GM12801 (cell line): ENCODE measurements around the gene ZNF516.

ENCODE experiments used
- CTCF ChIP-seq: IDR thresholded peaks from one replicate; pipeline ENCODE4 v1.5.1; 2011; ENCODE audit warnings: control low read depth; ENCODE audit not compliant: insufficient read length; ENCODE audit errors: extremely low read depth

The ZNF516 gene

GRCh38 chr18:76359909-76360308 is 135.1 kb downstream of the ZNF516 start:
- TF ChIP-seq CTCF: no peak

GRCh38 chr18:76358774-76359173 is 136.3 kb downstream of the ZNF516 start:
- TF ChIP-seq CTCF: no peak

GRCh38 chr18:76357585-76358260 is 137.3 kb downstream of the ZNF516 start:
- no peak for TF ChIP-seq CTCF

- TF ChIP-seq CTCF: no peak
Measured at GRCh38 chr18:76357174-76357573, 137.9 kb downstream of the ZNF516 start.

GRCh38 chr18:76356666-76357065 is 138.4 kb downstream of the ZNF516 start:
- no peak for TF ChIP-seq CTCF

- no peak for TF ChIP-seq CTCF
Measured at GRCh38 chr18:76354348-76354747, 140.7 kb downstream of the ZNF516 start.

- TF ChIP-seq CTCF: no peak
Measured at GRCh38 chr18:76353500-76353899, 141.5 kb downstream of the ZNF516 start.
